ENCODE data around the gene EDN2.

EDN2 gene

GRCh38 chr1:41483001-41483850 is 1.3 kb downstream of the EDN2 start:
- no peak for DNase-seq (ENCODE audit: low spot score)

- no peak for DNase-seq (ENCODE audit: low spot score)
These were observed 2.3 kb downstream of the EDN2 start for GRCh38 chr1:41482001-41482765.

DNA sequence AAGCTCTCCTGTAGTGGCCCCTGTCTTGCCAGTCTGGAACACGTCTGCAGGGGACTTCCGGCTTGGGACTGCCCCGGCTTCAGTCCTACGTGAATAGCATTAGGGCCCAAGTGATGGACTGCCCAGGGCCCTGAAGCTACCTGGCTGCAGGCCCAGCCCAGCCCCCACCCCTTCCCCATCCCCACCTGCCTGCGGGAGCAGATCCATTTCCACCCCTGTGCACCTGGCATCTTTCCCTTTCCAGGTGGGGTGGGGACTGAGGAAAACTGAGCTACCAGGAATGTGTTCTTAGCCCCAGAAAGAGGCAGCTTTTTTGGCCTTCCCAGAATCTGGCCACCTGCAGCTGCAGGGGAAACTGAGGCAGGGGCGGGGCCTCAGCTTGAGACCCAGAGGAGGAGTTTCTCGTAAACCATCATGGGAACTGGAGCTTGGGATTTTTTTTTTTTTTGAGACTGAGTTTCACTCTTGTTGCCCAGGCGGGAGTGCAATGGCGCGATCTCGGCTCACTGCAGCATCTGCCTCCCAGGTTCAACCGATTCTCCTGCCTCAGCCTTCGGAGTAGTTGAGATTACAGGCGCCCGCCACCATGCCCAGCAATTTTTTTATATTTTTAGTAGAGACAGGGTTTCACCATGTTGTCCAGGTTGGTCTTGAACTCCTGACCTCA is 3.2 kb downstream of the EDN2 start:
- no peak for DNase-seq (ENCODE audit: low spot score)

DNA sequence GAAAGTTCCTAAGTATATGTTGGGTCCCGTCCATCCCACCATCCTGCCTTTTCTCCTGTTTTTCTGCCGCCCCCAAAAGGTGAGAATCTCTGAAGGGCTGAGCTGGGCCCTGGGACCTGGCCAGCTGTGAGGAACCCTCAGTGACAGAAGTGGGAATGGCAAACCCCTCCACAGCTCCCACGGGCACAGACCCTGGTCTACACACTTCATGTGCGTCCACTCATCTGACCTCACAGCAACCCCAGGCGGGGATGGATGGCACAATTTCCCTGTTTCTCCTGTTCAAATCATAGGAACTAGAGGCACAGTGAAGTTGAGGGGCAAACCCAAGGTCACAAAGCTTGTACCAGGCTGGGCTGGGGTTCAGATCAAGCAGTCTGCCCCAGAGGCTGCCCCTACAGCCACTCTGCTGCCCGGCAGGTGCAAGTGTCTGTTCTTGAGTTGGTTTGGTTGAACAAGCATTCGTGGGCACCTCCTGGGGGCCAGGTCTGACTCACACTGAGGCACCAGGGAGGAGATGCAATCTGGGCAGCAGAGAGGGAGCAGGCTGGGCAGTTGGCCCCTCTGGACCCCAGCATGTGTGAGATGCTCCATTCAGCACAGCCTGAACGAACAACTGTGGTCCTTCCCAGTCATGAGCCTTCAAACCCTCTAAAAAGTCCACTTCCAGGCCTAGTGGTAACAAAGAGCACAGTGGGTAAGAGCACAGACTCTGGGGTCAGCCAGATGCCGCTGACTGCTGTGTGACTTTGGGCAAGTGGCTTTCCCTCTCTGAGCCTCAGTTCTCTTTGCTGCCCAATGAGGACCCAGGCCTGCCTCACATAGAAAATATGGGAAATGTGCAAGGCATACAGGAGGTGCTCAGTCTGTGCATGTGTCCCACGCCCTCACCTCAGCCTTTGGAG is 4.0 kb downstream of the EDN2 start:
- DNase-seq (ENCODE audit: low spot score), result no peak

DNA sequence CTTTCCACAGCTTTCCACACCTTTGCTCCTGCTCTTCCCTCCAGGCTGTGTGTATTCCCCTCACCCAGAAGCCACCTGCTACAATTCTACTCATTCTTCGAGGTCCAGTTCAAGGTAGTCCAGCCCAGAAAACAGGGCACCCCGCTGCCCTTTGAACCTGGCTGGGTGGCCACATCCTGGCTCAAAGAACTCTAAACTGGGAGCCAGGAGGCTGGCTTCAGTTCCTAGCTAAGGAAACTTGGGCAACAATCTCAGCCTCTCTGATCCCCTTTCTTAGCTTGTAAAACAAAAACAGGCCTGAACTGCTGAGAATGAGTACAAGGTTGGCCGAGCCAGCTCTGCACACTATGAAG is 4.7 kb downstream of the EDN2 start:
- DNase-seq (ENCODE audit: low spot score), result no peak

DNA sequence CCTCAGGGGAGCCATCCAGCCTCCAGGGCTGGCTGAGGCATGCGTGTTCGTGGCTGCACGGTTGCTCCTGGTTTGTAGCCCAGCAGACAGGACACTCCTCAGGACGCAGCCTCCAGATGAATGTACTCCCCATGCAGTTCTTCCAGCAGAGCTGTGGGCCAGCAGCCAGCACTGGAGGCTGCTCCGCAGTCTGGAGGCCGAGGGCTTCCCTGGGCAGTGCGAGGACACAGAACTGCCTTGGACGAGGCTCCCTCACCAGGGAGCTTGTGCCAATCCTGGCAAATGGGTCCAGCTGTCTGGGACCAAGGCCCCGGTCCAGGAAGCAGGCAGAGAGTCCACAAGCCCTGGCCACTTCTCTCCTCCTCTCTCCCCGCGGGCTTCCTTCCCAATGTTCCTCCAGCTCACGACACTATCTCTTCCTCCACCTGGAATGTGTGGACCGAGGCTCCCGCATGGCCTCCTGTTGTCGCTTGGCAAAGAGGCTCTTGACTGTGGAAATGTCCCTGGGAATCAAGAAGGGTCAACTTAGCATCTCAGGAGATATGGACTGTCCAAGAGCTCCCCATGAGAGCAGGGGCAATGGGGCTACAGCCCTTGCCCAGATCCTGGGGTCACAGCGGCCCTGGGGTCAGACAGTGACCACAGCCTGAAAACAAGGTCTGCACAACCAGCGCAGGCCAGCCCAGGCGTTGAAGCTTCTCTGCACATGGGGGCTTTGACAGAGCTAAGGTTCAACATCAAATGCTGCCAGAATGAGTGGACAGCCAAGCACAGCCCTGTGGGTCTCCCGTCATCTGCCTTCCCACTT is 5.3 kb downstream of the EDN2 start:
- DNase-seq (ENCODE audit: low spot score), result no peak

- DNase-seq (ENCODE audit: low spot score), result no peak
These were observed 6.2 kb downstream of the EDN2 start for GRCh38 chr1:41478118-41478748.

GRCh38 chr1:41476807-41477361 is 7.6 kb downstream of the EDN2 start:
- no peak for DNase-seq (ENCODE audit: low spot score)

GRCh38 chr1:41475859-41476567 is 8.5 kb downstream of the EDN2 start:
- DNase-seq (ENCODE audit: low spot score), result no peak

GRCh38 chr1:41475346-41475745 is 9.1 kb downstream of the EDN2 start:
- DNase-seq (ENCODE audit: low spot score), result no peak

- no peak for DNase-seq (ENCODE audit: low spot score)
These were observed 9.8 kb downstream of the EDN2 start for GRCh38 chr1:41474490-41475271.

- DNase-seq (ENCODE audit: low spot score), result no peak
These were observed 10.6 kb downstream of the EDN2 start for GRCh38 chr1:41473738-41474362.

- no peak for DNase-seq (ENCODE audit: low spot score)
These were observed 12.8 kb downstream of the EDN2 start for GRCh38 chr1:41471658-41472057.

GRCh38 chr1:41469706-41470105 is 14.8 kb downstream of the EDN2 start:
- no peak for DNase-seq (ENCODE audit: low spot score)

DNA sequence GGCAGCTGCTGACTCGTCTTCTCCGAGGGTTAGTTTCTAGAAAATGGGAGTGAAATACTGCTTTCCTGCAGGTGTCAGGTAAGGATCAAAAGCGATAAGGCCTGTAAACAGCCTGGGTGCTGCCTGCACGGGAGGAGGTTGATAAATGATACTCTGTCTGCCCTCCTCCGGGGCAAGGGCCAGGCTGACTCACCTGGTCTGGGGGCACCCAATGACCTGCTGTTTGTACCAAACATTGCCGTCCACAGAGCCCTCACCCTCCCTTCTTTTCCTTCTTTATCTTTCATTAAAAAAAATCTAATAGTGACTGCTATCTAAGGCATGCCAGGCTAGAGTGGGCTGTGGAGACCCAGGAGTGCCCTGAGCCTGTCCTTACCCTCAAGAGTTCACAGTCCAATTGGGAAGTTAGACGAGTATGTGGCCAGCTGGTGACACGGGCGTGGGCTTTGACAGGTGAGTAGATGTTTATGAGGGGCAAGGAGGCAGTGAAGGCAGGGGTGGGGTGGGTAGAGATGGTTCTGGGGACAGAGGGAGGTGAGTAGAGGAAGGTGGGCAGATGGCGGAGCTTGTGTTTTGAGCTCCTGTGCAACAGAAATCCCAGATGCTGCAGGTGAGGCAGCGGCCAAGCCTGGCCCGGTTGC is 16.2 kb downstream of the EDN2 start:
- no peak for DNase-seq (ENCODE audit: low spot score)

DNA sequence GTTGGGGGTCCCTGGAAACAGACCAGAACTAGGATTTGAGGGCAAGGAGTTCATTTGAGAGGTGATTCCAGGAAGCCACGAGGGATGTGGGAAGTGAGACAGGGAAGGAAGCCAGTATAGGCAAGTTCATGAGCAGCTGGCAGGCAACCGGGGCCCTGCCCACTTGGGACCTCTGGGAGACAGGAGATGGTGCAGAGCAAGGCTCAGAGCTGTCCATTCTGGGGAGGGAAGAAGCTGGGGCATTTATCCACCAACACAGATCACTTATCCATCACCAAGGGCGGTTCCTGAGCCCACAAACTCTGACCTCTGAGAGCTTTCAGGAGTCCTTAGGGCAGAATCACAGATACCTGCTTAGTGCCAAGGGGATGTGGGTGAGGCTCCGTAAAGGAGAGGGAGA is 16.8 kb downstream of the EDN2 start:
- no peak for DNase-seq (ENCODE audit: low spot score)

DNA sequence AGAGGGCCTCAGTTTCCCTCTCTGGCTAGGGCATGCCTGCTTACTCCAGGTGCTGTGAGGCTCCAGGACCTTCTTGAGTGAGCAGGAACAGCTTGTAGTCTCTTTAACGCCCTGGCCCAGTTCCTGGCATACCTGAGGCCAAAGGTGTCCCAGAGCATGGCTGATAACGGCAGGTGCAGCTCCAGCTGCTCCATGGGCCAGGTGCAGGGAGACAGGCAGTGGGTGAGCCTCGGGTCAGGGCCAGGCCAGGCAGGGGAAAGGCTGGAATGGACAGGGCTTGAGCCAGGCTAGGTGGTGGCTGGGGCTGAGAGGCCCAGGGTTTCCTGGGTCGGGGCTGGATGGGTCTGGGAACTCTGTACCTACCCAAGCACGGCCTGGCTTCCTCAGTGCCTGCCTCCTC is 18.3 kb downstream of the EDN2 start:
- DNase-seq (ENCODE audit: low spot score), result no peak

DNA sequence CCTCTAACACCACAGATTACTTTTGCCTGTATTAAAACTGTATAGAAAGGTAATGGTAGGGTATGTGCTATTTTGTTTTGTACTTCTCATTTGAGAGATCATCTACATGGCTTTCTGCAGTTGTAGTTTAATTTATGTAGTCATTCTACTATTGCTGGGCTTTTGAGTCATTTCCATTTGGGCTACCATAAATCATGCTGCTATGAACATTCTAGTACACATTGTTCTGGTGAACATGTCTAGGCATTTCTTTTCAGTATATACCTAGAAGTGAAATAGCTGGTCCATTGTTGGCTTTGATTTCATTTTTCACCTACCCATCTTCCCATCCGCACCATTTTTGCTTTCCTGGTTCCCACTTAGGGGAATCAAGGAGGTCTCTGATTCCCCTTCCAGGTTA is 18.7 kb downstream of the EDN2 start:
- no peak for DNase-seq (ENCODE audit: low spot score)
